Right lobe of liver (tissue), 6 donors: ENCODE data around the gene IST1. TPM values are rescaled to one million over a fixed set of nuclear protein-coding genes. Genes with fewer than 3 reads are reported as not detected.

Experiments
- ATAC-seq, 4 donors: fragments of 200-7000 bp; cut with Tn5 transposase; one replicate each; pipeline ENCODE4 v1.9.1; 2020; ENCODE audit warnings: mild to moderate bottlenecking in 4 of 4, moderate library complexity in 4 of 4
- DNase-seq, 3 donors: peaks; one replicate each; pipeline ENCODE4 v3.0.0-alpha.2; 2020
- H3K27ac ChIP-seq, 3 donors: fragments of 200-600 bp; one replicate each; pipeline ENCODE4 v1.8.0; 2022
- H3K27me3 ChIP-seq, 2 donors: fragments of 200-600 bp; one replicate each; pipeline ENCODE4 v1.8.0; 2022
- H3K36me3 ChIP-seq, 4 donors: fragments of 200-600 bp; sonication (generic) in 1 of 4; one replicate each; pipeline versions ENCODE4 v1.5.1 to v1.8.0; 2017 to 2022; ENCODE audit warnings: control low read depth in 1 of 4
- H3K4me1 ChIP-seq, 4 donors: fragments of 200-600 bp; sonication (generic) in 1 of 4; one replicate each; pipeline versions ENCODE4 v1.5.1 to v1.8.0; 2017 to 2022; ENCODE audit warnings: control low read depth in 1 of 4
- H3K4me3 ChIP-seq, 3 donors: fragments of 200-600 bp; one replicate each; pipeline ENCODE4 v1.8.0; 2022
- H3K9me3 ChIP-seq, 4 donors: fragments of 200-600 bp; sonication (generic) in 1 of 4; one replicate each; pipeline versions ENCODE4 v1.5.1 to v1.8.0; 2017 to 2022; ENCODE audit warnings: control low read depth in 1 of 4
- CTCF ChIP-seq, 4 donors: fragments of 200-600 bp in 3 of 4; fragments of 450-650 bp in 1 of 4; IDR thresholded peaks; one replicate each; pipeline versions ENCODE4 v1.5.1 to v1.8.0; 2016 to 2022; ENCODE audit warnings: antibody characterized with exemption in 4 of 4, mild to moderate bottlenecking in 2 of 4
- POLR2A ChIP-seq: fragments of 450-650 bp; IDR thresholded peaks from one replicate; pipeline ENCODE4 v1.6.1; 2017; ENCODE audit warnings: antibody characterized with exemption, mild to moderate bottlenecking
- WGBS: methylation state at CpG from one replicate; pipeline ENCODE4 v1.1.6; 2018; ENCODE audit warnings: low coverage, low lambda C conversion rate; ENCODE audit not compliant: insufficient coverage; ENCODE audit errors: missing lambda C conversion rate; 5-methylcytosine and 5-hydroxymethylcytosine counted together
- intact Hi-C, 2 donors: fragments of 100-400 bp; cut with DNase I; formaldehyde crosslinking; loops; one replicate each; pipeline versions ENCODE4 v1.11.2 to v1.14.1; 2022
- total RNA-seq, 6 experiments: library from RNA; depleted of rRNA in 2 of 6; stranded (reverse); fragments of >200 nt in 2 of 6; fragmentation: NEBNext Ultra II Directional in 3 of 6; extraction: Animal tissue kit (Norgen Biotek cat#: 25700) in 3 of 6; gene quantifications; one replicate each; pipeline versions ENCODE4 v1.1.0 to v1.2.4, GENCODE V29; 2016 to 2023
- donor health status: DM: no; HTN: yes; CAD: no.
- donor health status: DM: no; HTN: no; CAD: no.
- donor health status: DM: no; HTN: no; CAD: no.
- donor health status: DM: no; HTN: yes; CAD: no.
- donor health status: DM: no; HTN: yes; CAD: no.

Gene IST1
- total RNA-seq, 6 experiments from 2014 or later: 44.7 to 73.4 (median 65.5) TPM

- Histone ChIP-seq H3K36me3 (no peaks in the 10 kb centered on the region), H3K4me3 (no peak overlapping the region), H3K4me1 (no peaks in the 10 kb centered on the region), H3K27me3 (no peaks in the 10 kb centered on the region), H3K9me3 (no peaks in the 10 kb centered on the region), H3K27ac (no peak overlapping the region)
- DNase-seq: no peak
- TF ChIP-seq POLR2A (no peak), CTCF (IDR thresholded peaks at IDR 0.05) (no peak)
- intact Hi-C loops: no loop called here
- WGBS: 69% methylated on average over 6 of the region's 6 CpGs
- no peak for ATAC-seq
These were observed 50.3 kb downstream of the IST1 start for GRCh38 chr16:71945616-71946015.

GRCh38 chr16:71952825-71953224 is 57.5 kb downstream of the IST1 start:
- H3K27ac ChIP-seq: no peak overlapping the region
- TF ChIP-seq CTCF (IDR thresholded peaks at IDR 0.05) (no peak), POLR2A (no peak)
- intact Hi-C loops: no loop called here
- no peaks in the 10 kb centered on the region for H3K27me3 ChIP-seq
- no peak for ATAC-seq
- DNase-seq: no peak
- no peaks in the 10 kb centered on the region for H3K4me1 ChIP-seq
- no peaks in the 10 kb centered on the region for H3K36me3 ChIP-seq
- no peaks in the 10 kb centered on the region for H3K9me3 ChIP-seq
- 51% methylated on average over 5 of the region's 5 CpGs for WGBS
- H3K4me3 ChIP-seq: no peak overlapping the region

- Histone ChIP-seq H3K27me3 (no peaks in the 10 kb centered on the region), H3K9me3 (no peaks in the 10 kb centered on the region), H3K4me1 (no peaks in the 10 kb centered on the region), H3K36me3 (no peaks in the 10 kb centered on the region), H3K27ac (no peak overlapping the region), H3K4me3 (no peak overlapping the region)
- DNase-seq: no peak
- TF ChIP-seq POLR2A: no peak
- no peak for TF ChIP-seq CTCF (IDR thresholded peaks at IDR 0.05)
- 72% methylated on average over 4 of the region's 5 CpGs for WGBS
- intact Hi-C loops: no loop called here
- ATAC-seq: no peak
These were observed 58.8 kb downstream of the IST1 start for GRCh38 chr16:71954180-71954579.

- Histone ChIP-seq H3K4me1 (no peaks in the 10 kb centered on the region), H3K36me3 (no peaks in the 10 kb centered on the region), H3K4me3 (no peak overlapping the region), H3K9me3 (no peaks in the 10 kb centered on the region), H3K27ac (no peak overlapping the region), H3K27me3 (no peaks in the 10 kb centered on the region)
- DNase-seq (no peak), ATAC-seq (no peak)
- intact Hi-C loops: no loop called here
- TF ChIP-seq POLR2A (no peak), CTCF (IDR thresholded peaks at IDR 0.05) (no peak)
These were observed 59.4 kb downstream of the IST1 start for GRCh38 chr16:71954699-71955195.

- intact Hi-C loops: no loop called here
- TF ChIP-seq CTCF (IDR thresholded peaks at IDR 0.05) (no peak), POLR2A (no peak)
- Histone ChIP-seq H3K9me3 (no peaks in the 10 kb centered on the region), H3K4me1 (no peaks in the 10 kb centered on the region), H3K27me3 (no peaks in the 10 kb centered on the region), H3K36me3 (no peaks in the 10 kb centered on the region), H3K27ac (no peak overlapping the region), H3K4me3 (no peak overlapping the region)
- no peak for DNase-seq
- 50% methylated on average over 3 of the region's 3 CpGs for WGBS
- peak in 1 of 4 donors; percentile 23 for ATAC-seq
These were observed 61.2 kb downstream of the IST1 start for GRCh38 chr16:71956486-71956885.
